Measurements from ENCODE around the gene MBOAT2. TPM values are rescaled to one million over a fixed set of nuclear protein-coding genes. Genes with fewer than 3 reads are reported as not detected.
"Not testable (repeated sequence)": the region's sequence is repeated elsewhere in the genome, so short reads cannot be mapped to it uniquely, and the experiment has no call there.

Gene MBOAT2
- total RNA-seq, 6 donors from 2014 or later, result 18.8 to 39.2 (median 24.1) TPM

GRCh38 chr2:8895087-8895912 is 108.2 kb downstream of the MBOAT2 start:
- not testable (repeated sequence) for H3K36me3 ChIP-seq; H3K4me3 ChIP-seq; ATAC-seq (ENCODE audit: low FRiP score in 2 of 2); DNase-seq; H3K9me3 ChIP-seq; H3K27me3 ChIP-seq
- 96 to 98% methylated on average over 11 to 13 of the region's 13 CpGs for WGBS, 2 donors
- Histone ChIP-seq H3K4me1 (peaks cover 9 to 28% (median 14%) of the 10 kb centered on the region in 4 donors), H3K27ac (peak overlapping the region in 3 of 4 donors; percentile 18 to 73 (median 20))

GRCh38 chr2:8893978-8894820 is 109.3 kb downstream of the MBOAT2 start:
- H3K4me3 ChIP-seq, result no peak overlapping the region
- H3K9me3 ChIP-seq, result no peaks in the 10 kb centered on the region
- DNase-seq (peak in 1 of 2 donors; percentile 23), ATAC-seq (ENCODE audit: low FRiP score in 2 of 2) (no peak)
- WGBS, 2 donors, result 70 to 81% methylated on average over 17 to 19 of the region's 19 CpGs
- TF ChIP-seq POLR2A (IDR thresholded peaks at IDR 0.05), result no peak
- TF ChIP-seq EP300 (IDR thresholded peaks at IDR 0.05), result peak in 2 of 4 donors; percentile 42 to 48
- TF ChIP-seq CTCF (IDR thresholded peaks at IDR 0.05), result no peak
- TF ChIP-seq POLR2AphosphoS5 (IDR thresholded peaks at IDR 0.05), result peak in 1 of 2 donors; percentile 63
- peak overlapping the region in 1 of 4 donors; percentile 73 for H3K27ac ChIP-seq
- peaks cover 0 to 6% (median 1%) of the 10 kb centered on the region in 4 donors for H3K36me3 ChIP-seq
- H3K4me1 ChIP-seq, result peaks cover 9 to 28% (median 14%) of the 10 kb centered on the region in 4 donors
- no peaks in the 10 kb centered on the region for H3K27me3 ChIP-seq

GRCh38 chr2:8893474-8893873 is 110.0 kb downstream of the MBOAT2 start:
- no peaks in the 10 kb centered on the region for H3K9me3 ChIP-seq
- no peak overlapping the region for H3K4me3 ChIP-seq
- DNase-seq (no peak), ATAC-seq (ENCODE audit: low FRiP score in 2 of 2) (no peak)
- TF ChIP-seq POLR2A (IDR thresholded peaks at IDR 0.05) (no peak), POLR2AphosphoS5 (IDR thresholded peaks at IDR 0.05) (no peak), CTCF (IDR thresholded peaks at IDR 0.05) (no peak), EP300 (IDR thresholded peaks at IDR 0.05) (no peak)
- H3K4me1 ChIP-seq, result peaks cover 9 to 28% (median 14%) of the 10 kb centered on the region in 4 donors
- H3K36me3 ChIP-seq, result peaks cover 0 to 6% (median 1%) of the 10 kb centered on the region in 4 donors
- H3K27ac ChIP-seq, result peak overlapping the region in 1 of 4 donors; percentile 40
- 67 to 71% methylated on average over 1 of the region's 1 CpG for WGBS, 2 donors
- no peaks in the 10 kb centered on the region for H3K27me3 ChIP-seq

- Histone ChIP-seq H3K9me3 (no peaks in the 10 kb centered on the region), H3K4me3 (no peak overlapping the region), H3K4me1 (peaks cover 9 to 28% (median 13%) of the 10 kb centered on the region in 4 donors), H3K27me3 (no peaks in the 10 kb centered on the region), H3K27ac (no peak overlapping the region), H3K36me3 (peaks cover 0 to 6% (median 1%) of the 10 kb centered on the region in 4 donors)
- TF ChIP-seq EP300 (IDR thresholded peaks at IDR 0.05) (no peak), CTCF (IDR thresholded peaks at IDR 0.05) (no peak), POLR2AphosphoS5 (IDR thresholded peaks at IDR 0.05) (no peak), POLR2A (IDR thresholded peaks at IDR 0.05) (no peak)
- 78 to 89% methylated on average over 2 of the region's 2 CpGs for WGBS, 2 donors
- ATAC-seq (ENCODE audit: low FRiP score in 2 of 2) (no peak), DNase-seq (no peak)
These were observed 111.4 kb downstream of the MBOAT2 start for GRCh38 chr2:8892111-8892510.

- H3K9me3 ChIP-seq, result no peaks in the 10 kb centered on the region
- DNase-seq (no peak), ATAC-seq (ENCODE audit: low FRiP score in 2 of 2) (peak in 1 of 2 donors; percentile 47)
- no peaks in the 10 kb centered on the region for H3K27me3 ChIP-seq
- no peak overlapping the region for H3K4me3 ChIP-seq
- no peak for TF ChIP-seq CTCF (IDR thresholded peaks at IDR 0.05)
- TF ChIP-seq POLR2A (IDR thresholded peaks at IDR 0.05), result no peak
- no peak for TF ChIP-seq EP300 (IDR thresholded peaks at IDR 0.05)
- no peak for TF ChIP-seq POLR2AphosphoS5 (IDR thresholded peaks at IDR 0.05)
- WGBS, 2 donors, result 68 to 77% methylated on average over 7 of the region's 7 CpGs
- no peak overlapping the region for H3K27ac ChIP-seq
- H3K36me3 ChIP-seq, result peaks cover 0 to 6% (median 1%) of the 10 kb centered on the region in 4 donors
- H3K4me1 ChIP-seq, result peaks cover 7 to 26% (median 9%) of the 10 kb centered on the region in 4 donors
These were observed 113.5 kb downstream of the MBOAT2 start for GRCh38 chr2:8889978-8890377.
